GM12872 (cell line): ENCODE results near the gene TPRA1.

Experiments used
- CTCF ChIP-seq: IDR thresholded peaks from 3 replicates; pipeline ENCODE4 v1.5.1; 2011; ENCODE audit warnings: low read depth, mild to moderate bottlenecking, low read length, moderate library complexity; ENCODE audit not compliant: insufficient read depth

TPRA1 gene

DNA sequence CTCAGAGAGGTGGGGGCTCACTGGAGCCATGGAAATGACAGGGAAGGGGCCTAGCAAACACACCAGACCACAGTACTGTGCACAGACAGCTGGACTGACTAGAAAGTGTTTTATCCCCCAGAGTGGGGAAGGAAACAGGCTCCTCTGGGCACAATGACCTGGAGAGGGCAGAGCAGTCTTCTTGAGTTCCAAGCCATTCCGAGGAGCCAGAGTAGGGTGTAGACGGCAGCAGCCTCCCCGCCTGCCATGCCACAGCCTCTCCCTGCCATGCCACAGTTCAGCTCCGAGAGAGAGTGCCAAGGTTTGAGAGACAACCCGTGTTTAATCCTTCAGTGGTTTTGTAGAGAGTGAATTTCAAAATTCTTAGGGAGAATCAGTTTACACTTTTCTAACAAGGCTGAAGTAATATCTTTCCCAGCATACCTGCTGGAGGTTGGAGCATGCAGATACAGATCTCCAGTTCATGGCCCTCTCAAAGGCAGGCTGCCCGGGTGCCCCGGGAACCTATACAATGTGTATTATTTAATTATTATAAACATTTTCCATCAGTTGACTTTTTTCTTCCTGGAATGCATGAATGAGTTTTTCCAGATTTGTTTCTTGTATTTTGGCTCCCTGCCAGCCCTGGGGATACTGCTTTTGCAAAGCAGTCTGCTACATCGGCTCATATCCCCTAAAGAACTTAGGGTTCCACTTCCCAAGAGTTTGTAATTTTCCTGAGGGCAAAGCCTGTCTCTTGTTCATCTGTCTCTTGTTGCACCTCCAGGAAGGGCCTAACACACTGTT is 41.7 kb upstream of the TPRA1 start:
- no peak for TF ChIP-seq CTCF

DNA sequence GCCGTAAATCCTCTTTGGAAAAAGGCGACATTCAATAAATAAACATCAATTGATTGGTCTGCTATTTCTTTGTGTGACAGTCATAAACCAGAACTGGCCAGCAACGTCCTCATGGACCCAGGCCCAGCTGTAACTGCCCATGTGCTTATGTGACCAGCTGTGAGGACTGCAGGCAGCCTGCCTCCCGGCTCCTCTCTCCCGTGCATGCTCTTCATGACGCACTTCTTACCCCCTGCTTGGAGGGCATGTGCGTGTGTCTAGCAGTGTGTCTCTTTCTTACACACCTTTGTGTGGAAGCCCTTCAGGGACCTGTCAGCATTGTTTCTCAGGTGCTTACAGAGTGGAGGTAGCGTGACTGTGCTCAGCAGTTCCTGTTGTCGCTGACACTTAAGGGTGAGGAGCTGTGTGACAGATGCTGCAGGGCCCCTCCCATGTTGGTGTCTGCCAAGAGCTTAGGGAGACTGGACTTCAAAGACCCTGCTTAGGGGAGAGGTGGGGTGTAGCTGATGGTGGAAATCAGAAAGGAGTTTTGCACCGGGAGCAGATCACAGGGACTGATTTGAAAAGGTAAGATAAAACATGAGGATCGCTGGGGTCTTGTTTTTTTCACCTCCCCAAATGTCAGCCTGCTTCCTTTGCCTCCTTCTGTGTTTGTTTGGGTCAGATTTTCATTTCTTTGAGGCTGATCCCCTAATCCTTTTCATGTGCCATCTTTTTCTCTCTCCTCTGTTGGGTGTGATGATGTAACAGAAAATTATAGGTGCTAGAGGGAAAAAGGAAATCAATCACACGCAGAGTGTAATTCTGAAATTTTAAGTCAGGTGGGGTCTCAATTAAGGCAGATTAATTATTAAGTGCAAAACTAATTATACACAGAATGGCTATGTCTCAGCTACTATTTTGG is 40.5 kb upstream of the TPRA1 start:
- TF ChIP-seq CTCF: no peak

DNA sequence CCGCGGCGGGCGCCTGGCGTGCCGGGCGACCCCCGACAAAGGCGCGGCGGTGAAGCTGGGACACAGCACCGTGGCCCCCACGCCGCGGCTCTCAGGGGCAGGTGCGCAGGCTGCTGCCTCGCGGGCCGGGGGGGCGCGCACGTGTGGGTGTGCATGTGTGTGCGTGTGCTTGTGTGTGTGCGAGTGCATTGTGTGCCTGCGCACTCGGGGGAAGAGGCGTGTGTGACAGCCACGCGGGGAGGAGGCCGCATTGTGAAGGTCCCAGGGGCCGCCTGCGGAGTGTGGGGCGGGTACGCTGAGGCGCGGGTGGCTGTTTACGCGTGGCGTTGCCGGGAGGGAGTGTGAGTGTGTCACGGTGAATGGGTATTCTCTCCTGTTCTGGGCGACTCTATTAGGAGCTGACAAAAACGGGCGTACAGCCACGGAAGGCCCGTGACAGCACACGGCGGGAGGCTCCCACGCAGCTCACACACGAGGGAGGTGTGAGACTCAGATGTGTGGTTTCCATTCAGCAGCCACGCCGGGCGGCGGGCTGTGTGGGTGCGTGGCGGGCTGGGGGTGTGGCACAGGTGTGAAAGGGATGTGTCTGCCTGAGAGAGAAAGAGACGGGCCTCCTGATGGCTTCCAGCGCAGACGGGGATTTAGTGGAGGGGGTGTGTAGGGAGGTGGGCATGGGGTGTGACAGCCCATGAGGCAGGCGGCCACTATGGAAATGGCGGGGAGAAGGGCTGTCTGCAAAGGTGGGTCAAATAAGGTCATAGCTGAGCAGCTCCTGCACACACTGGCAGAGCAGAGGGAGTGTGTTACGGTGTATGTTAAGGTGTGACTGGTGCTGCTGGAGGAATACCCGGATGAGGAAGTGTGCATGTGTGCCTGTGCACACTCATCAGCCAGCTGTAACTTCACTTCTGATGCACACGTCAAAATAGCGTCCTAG is 39.2 kb upstream of the TPRA1 start:
- no peak for TF ChIP-seq CTCF

- no peak for TF ChIP-seq CTCF
Measured at GRCh38 chr3:127628788-127629466, 38.4 kb upstream of the TPRA1 start, which contains the start of gene PODXL2. TSS of gene PODXL2 (plus strand) at chr3:127629185. CDS start at chr3:127629220, 35 bp downstream.

DNA sequence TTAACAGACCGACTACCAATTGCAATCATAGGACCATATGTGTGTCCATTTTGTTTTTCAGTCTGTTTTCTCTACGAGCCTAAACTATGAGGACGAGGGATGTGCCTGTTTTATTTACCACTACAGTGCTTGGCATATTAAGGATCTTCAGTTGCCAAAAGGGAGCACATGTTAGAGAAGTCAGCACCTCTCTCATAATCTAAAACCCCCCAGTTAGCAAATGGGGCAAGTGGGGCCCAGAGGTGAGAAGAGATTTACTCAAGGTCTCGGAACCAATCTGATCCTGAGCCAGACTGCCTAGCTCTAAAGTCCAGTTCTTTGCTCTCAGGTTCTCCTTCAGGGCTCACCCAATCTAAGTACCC is 37.9 kb upstream of the TPRA1 start:
- no peak for TF ChIP-seq CTCF

DNA sequence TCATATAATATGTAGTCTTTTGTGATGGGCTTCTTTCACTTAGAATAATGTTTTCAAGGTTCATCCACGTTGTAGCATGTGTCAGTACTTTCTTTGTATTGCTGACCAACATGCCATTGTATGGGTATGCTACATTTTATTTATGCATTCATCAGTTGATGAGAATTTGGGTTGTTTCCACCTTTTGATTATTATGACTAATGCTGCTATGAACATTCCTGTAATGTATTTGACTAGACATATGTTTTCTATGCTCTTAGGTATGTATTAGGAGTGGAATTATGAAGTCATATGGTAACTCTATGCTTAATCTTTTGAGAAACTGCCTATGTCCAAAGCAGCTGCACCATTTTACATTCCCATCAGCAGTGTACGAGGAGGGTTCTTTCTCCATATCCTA is 35.3 kb upstream of the TPRA1 start:
- no peak for TF ChIP-seq CTCF
